Loucy (cell line): Measurements from ENCODE around the gene SEMA5B.

Experiments used
- H2AFZ ChIP-seq: fragments of 200-600 bp; sonication (generic); 2 replicates; pipeline ENCODE4 v1.6.0; 2016; ENCODE audit warnings: antibody characterized with exemption, mild to moderate bottlenecking, low read length, moderate library complexity
- H3F3A ChIP-seq: fragments of 200-600 bp; 2 replicates; pipeline ENCODE4 v1.6.0; 2016; ENCODE audit warnings: antibody characterized with exemption, low read depth, mild to moderate bottlenecking
- H3K27me3 ChIP-seq: fragments of 200-600 bp; sonication (generic); 2 replicates; pipeline ENCODE4 v1.6.1; 2014; ENCODE audit warnings: low read length, mild to moderate bottlenecking; ENCODE audit not compliant: insufficient read depth, poor library complexity, severe bottlenecking
- H3K36me3 ChIP-seq: fragments of 200-600 bp; sonication (generic); 2 replicates; pipeline ENCODE4 v1.6.1; 2016; ENCODE audit warnings: low read length; ENCODE audit not compliant: insufficient read depth
- H3K4me1 ChIP-seq: fragments of 200-600 bp; sonication (generic); 2 replicates; pipeline ENCODE4 v1.5.1; 2014; ENCODE audit warnings: low read length, mild to moderate bottlenecking; ENCODE audit not compliant: insufficient read depth, poor library complexity, severe bottlenecking
- H3K4me2 ChIP-seq: fragments of 200-600 bp; sonication (generic); 2 replicates; pipeline ENCODE4 v1.6.0; 2014; ENCODE audit warnings: antibody characterized with exemption, low read length, low read depth, mild to moderate bottlenecking; ENCODE audit not compliant: poor library complexity, severe bottlenecking
- H3K4me3 ChIP-seq: fragments of 200-600 bp; sonication (generic); 2 replicates; pipeline ENCODE4 v1.5.1; 2014; ENCODE audit warnings: low read length, mild to moderate bottlenecking, mixed read lengths; ENCODE audit not compliant: poor library complexity, severe bottlenecking
- H3K79me2 ChIP-seq: fragments of 200-600 bp; sonication (generic); 2 replicates; pipeline ENCODE4 v1.6.1; 2014; ENCODE audit warnings: low read length; ENCODE audit not compliant: insufficient read depth
- H3K9ac ChIP-seq: fragments of 200-600 bp; sonication (generic); 2 replicates; pipeline ENCODE4 v1.6.0; 2014; ENCODE audit warnings: mild to moderate bottlenecking, low read depth, low read length, moderate library complexity; ENCODE audit not compliant: poor library complexity, severe bottlenecking
- H3K9me2 ChIP-seq: fragments of 200-600 bp; sonication (generic); replicated peaks from 2 replicates; pipeline ENCODE4 v1.6.1; 2016; ENCODE audit warnings: low read depth, low read length, mixed read lengths
- H3K9me3 ChIP-seq: fragments of 200-600 bp; sonication (generic); 2 replicates; pipeline ENCODE4 v1.6.1; 2014; ENCODE audit warnings: mild to moderate bottlenecking, antibody characterized with exemption, low read length, low read depth; ENCODE audit not compliant: insufficient read depth
- H4K20me1 ChIP-seq: fragments of 200-600 bp; sonication (generic); 2 replicates; pipeline ENCODE4 v1.6.0; 2014; ENCODE audit warnings: antibody characterized with exemption, low read length, mild to moderate bottlenecking; ENCODE audit not compliant: insufficient read depth, poor library complexity, severe bottlenecking
- CTCF ChIP-seq: fragments of 200-600 bp; sonication (generic); conservative IDR thresholded peaks from 2 replicates; pipeline ENCODE4 v1.5.1; 2014; ENCODE audit warnings: mild to moderate bottlenecking, antibody characterized with exemption, low read length
- EZH2phosphoT487 ChIP-seq: fragments of 200-600 bp; IDR thresholded peaks from 2 replicates; pipeline ENCODE4 v1.6.1; 2018; ENCODE audit warnings: antibody characterized with exemption, mild to moderate bottlenecking, moderate library complexity, borderline replicate concordance

Gene SEMA5B

GRCh38 chr3:122986693-122987179, 40.8 kb downstream of the SEMA5B start:
- H3K9ac ChIP-seq = no peak overlapping the region
- no peaks in the 10 kb centered on the region for H3K36me3 ChIP-seq
- H3F3A ChIP-seq = no peaks in the 10 kb centered on the region
- H3K4me2 ChIP-seq = no peak overlapping the region
- TF ChIP-seq CTCF (no peak), EZH2phosphoT487 (no peak)
- H3K9me3 ChIP-seq = no peaks in the 10 kb centered on the region
- peaks cover 90% of the 10 kb centered on the region for H3K27me3 ChIP-seq
- H2AFZ ChIP-seq = no peak overlapping the region
- no peak overlapping the region for H3K4me3 ChIP-seq
- no peaks in the 10 kb centered on the region for H3K79me2 ChIP-seq
- H3K4me1 ChIP-seq = no peaks in the 10 kb centered on the region
- H4K20me1 ChIP-seq = no peaks in the 10 kb centered on the region
- H3K9me2 ChIP-seq = no peaks in the 10 kb centered on the region

- H3K9ac ChIP-seq = no peak overlapping the region
- H3K4me1 ChIP-seq = no peaks in the 10 kb centered on the region
- no peak overlapping the region for H3K4me2 ChIP-seq
These were observed 42.0 kb downstream of the SEMA5B start for GRCh38 chr3:122985539-122985938.

GRCh38 chr3:122984650-122985049, 42.9 kb downstream of the SEMA5B start:
- H3K27me3 ChIP-seq = peaks cover 90% of the 10 kb centered on the region
- no peak overlapping the region for H3K9ac ChIP-seq
- H3K9me2 ChIP-seq = no peaks in the 10 kb centered on the region
- H3K4me3 ChIP-seq = no peak overlapping the region
- H2AFZ ChIP-seq = no peak overlapping the region
- TF ChIP-seq EZH2phosphoT487 (no peak), CTCF (no peak)
- no peaks in the 10 kb centered on the region for H3K36me3 ChIP-seq
- no peaks in the 10 kb centered on the region for H3K79me2 ChIP-seq
- no peaks in the 10 kb centered on the region for H3K9me3 ChIP-seq
- no peaks in the 10 kb centered on the region for H3F3A ChIP-seq
- no peak overlapping the region for H3K4me2 ChIP-seq
- no peaks in the 10 kb centered on the region for H3K4me1 ChIP-seq
- H4K20me1 ChIP-seq = no peaks in the 10 kb centered on the region

More at GRCh38 chr3:122985539-122985938, 42.0 kb downstream of the SEMA5B start:
- no peak overlapping the region for H3K4me3 ChIP-seq
- H3K36me3 ChIP-seq = no peaks in the 10 kb centered on the region
- H3F3A ChIP-seq = no peaks in the 10 kb centered on the region
- peaks cover 90% of the 10 kb centered on the region for H3K27me3 ChIP-seq
- TF ChIP-seq EZH2phosphoT487 (no peak), CTCF (no peak)
- no peaks in the 10 kb centered on the region for H3K9me2 ChIP-seq
- no peak overlapping the region for H2AFZ ChIP-seq
- no peaks in the 10 kb centered on the region for H3K9me3 ChIP-seq
- H4K20me1 ChIP-seq = no peaks in the 10 kb centered on the region
- H3K79me2 ChIP-seq = no peaks in the 10 kb centered on the region
